GM12878 (cell line): ENCODE results near the gene TPST1. TPM values are rescaled to one million over a fixed set of nuclear protein-coding genes. Genes with fewer than 3 reads are reported as not detected.

Source experiments
- ESRRA ChIP-seq: IDR thresholded peaks from 2 replicates; pipeline ENCODE4 v1.6.1; 2012; ENCODE audit warnings: mild to moderate bottlenecking, low read length, improper control_type of control experiment
- KLF5 ChIP-seq: fragments of 450-650 bp; IDR thresholded peaks from 2 replicates; pipeline ENCODE4 v1.6.1; 2014; ENCODE audit warnings: mild to moderate bottlenecking; ENCODE audit not compliant: partially characterized antibody
- NRF1 ChIP-seq: conservative IDR thresholded peaks from 2 replicates; pipeline ENCODE4 v1.6.1; 2011; ENCODE audit warnings: mild to moderate bottlenecking, low read depth, low read length, improper control_type of control experiment
- TCF7 ChIP-seq: IDR thresholded peaks from 2 replicates; pipeline ENCODE4 v1.6.1; 2014; ENCODE audit warnings: antibody characterized with exemption, borderline replicate concordance
- ZZZ3 ChIP-seq: IDR thresholded peaks from 2 replicates; pipeline ENCODE4 v1.6.1; 2011; ENCODE audit warnings: low read depth; ENCODE audit not compliant: control insufficient read depth, insufficient read length
- polyA plus RNA-seq, 11 experiments: library from polyadenylated mRNA; depleted of rRNA in 4 of 11; unstranded in 6 of 11; stranded (reverse) in 5 of 11; fragments of >200 nt; fragmentation: Nextera tagmentation in 4 of 11; fragmentation: Illumina TruSeq in 1 of 11; extraction: Ambion mirVana in 4 of 11; extraction: Trizol in 1 of 11; gene quantifications; 1 replicate in 1 of 11; 2 replicates in 10 of 11; pipeline versions ENCODE4 v1.2.1 to v1.2.3, GENCODE V29; 2011 to 2016; ENCODE audit warnings: inconsistent platforms in 2 of 11, missing spikeins in 2 of 11, low read depth in 1 of 11
- total RNA-seq, 4 experiments: library from RNA; depleted of rRNA in 3 of 4; stranded (reverse); fragments of >200 nt in 3 of 4; fragmentation: Illumina TruSeq in 1 of 4; extraction: Trizol in 1 of 4; gene quantifications; 2 replicates each; pipeline versions ENCODE4 v1.2.1 to v1.2.3, GENCODE V29; 2013 to 2021
- TF ChIP-seq, protein P1 (sequence below): fragments of 450-650 bp; formaldehyde crosslinking; IDR thresholded peaks from 2 replicates; pipeline ENCODE4 v1.5.0; 2022; ENCODE audit warnings: mild to moderate bottlenecking, missing genetic modification characterization
- TF ChIP-seq, protein P2 (sequence below): fragments of 450-650 bp; formaldehyde crosslinking; IDR thresholded peaks from 2 replicates; pipeline ENCODE4 v1.4.0; 2022; ENCODE audit warnings: mild to moderate bottlenecking, moderate library complexity

Gene TPST1
- total and polyA plus RNA-seq, 10 of the 15 experiments (the other 5 are each of a cell fraction or from before 2014, with no cell fraction given) = 1.1 to 10.6 (median 7.5) TPM

DNA sequence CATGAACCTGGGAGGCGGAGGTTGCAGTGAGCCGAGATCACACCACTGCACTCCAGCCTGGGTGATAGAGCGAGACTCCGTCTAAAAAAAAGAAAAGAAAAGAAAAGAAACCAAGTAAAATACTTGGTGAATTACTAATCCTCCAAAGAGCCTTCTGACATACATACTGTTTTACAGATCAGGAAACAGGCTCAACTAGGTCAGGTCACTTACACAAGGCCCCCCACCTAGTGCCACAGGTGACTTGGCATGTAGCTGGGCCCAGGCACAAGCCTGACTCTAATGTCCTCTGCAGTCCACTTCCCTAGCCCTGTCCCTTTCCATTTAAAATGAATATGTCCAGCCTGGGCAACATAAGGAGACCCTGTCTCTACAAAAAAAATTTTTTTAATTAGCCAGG, 157.0 kb downstream of the TPST1 start (continued):
- TF ChIP-seq, protein P1, sequence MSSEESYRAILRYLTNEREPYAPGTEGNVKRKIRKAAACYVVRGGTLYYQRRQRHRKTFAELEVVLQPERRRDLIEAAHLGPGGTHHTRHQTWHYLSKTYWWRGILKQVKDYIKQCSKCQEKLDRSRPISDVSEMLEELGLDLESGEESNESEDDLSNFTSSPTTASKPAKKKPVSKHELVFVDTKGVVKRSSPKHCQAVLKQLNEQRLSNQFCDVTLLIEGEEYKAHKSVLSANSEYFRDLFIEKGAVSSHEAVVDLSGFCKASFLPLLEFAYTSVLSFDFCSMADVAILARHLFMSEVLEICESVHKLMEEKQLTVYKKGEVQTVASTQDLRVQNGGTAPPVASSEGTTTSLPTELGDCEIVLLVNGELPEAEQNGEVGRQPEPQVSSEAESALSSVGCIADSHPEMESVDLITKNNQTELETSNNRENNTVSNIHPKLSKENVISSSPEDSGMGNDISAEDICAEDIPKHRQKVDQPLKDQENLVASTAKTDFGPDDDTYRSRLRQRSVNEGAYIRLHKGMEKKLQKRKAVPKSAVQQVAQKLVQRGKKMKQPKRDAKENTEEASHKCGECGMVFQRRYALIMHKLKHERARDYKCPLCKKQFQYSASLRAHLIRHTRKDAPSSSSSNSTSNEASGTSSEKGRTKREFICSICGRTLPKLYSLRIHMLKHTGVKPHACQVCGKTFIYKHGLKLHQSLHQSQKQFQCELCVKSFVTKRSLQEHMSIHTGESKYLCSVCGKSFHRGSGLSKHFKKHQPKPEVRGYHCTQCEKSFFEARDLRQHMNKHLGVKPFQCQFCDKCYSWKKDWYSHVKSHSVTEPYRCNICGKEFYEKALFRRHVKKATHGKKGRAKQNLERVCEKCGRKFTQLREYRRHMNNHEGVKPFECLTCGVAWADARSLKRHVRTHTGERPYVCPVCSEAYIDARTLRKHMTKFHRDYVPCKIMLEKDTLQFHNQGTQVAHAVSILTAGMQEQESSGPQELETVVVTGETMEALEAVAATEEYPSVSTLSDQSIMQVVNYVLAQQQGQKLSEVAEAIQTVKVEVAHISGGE = no peak
- no peak for TF ChIP-seq TCF7
- TF ChIP-seq NRF1 = no peak
- TF ChIP-seq ESRRA = no peak
- TF ChIP-seq, protein P2, sequence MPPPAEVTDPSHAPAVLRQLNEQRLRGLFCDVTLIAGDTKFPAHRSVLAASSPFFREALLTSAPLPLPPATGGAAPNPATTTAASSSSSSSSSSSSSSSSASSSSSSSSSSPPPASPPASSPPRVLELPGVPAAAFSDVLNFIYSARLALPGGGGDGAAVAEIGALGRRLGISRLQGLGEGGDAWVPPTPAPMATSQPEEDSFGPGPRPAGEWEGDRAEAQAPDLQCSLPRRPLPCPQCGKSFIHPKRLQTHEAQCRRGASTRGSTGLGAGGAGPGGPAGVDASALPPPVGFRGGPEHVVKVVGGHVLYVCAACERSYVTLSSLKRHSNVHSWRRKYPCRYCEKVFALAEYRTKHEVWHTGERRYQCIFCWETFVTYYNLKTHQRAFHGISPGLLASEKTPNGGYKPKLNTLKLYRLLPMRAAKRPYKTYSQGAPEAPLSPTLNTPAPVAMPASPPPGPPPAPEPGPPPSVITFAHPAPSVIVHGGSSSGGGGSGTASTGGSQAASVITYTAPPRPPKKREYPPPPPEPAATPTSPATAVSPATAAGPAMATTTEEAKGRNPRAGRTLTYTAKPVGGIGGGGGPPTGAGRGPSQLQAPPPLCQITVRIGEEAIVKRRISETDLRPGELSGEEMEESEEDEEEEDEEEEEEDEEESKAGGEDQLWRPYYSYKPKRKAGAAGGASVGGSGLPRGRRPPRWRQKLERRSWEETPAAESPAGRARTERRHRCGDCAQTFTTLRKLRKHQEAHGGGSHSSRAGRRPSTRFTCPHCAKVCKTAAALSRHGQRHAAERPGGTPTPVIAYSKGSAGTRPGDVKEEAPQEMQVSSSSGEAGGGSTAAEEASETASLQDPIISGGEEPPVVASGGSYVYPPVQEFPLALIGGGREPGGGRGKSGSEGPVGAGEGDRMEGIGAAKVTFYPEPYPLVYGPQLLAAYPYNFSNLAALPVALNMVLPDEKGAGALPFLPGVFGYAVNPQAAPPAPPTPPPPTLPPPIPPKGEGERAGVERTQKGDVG = no peak
- TF ChIP-seq KLF5 = no peak
- no peak for TF ChIP-seq ZZZ3
- TF ChIP-seq, all 136 proteins: peak for 0
